Fibroblast of peridontal ligament (primary cell): ENCODE measurements around the gene VGLL3.
"Not testable (repeated sequence)": the region's sequence is repeated elsewhere in the genome, so short reads cannot be mapped to it uniquely, and the experiment has no call there.

Source experiments
- DNase-seq: peaks from one replicate; pipeline ENCODE4 v3.0.0-alpha.2; 2010; ENCODE audit errors: extremely low read depth

VGLL3 gene, protein sequence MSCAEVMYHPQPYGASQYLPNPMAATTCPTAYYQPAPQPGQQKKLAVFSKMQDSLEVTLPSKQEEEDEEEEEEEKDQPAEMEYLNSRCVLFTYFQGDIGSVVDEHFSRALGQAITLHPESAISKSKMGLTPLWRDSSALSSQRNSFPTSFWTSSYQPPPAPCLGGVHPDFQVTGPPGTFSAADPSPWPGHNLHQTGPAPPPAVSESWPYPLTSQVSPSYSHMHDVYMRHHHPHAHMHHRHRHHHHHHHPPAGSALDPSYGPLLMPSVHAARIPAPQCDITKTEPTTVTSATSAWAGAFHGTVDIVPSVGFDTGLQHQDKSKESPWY

DNA sequence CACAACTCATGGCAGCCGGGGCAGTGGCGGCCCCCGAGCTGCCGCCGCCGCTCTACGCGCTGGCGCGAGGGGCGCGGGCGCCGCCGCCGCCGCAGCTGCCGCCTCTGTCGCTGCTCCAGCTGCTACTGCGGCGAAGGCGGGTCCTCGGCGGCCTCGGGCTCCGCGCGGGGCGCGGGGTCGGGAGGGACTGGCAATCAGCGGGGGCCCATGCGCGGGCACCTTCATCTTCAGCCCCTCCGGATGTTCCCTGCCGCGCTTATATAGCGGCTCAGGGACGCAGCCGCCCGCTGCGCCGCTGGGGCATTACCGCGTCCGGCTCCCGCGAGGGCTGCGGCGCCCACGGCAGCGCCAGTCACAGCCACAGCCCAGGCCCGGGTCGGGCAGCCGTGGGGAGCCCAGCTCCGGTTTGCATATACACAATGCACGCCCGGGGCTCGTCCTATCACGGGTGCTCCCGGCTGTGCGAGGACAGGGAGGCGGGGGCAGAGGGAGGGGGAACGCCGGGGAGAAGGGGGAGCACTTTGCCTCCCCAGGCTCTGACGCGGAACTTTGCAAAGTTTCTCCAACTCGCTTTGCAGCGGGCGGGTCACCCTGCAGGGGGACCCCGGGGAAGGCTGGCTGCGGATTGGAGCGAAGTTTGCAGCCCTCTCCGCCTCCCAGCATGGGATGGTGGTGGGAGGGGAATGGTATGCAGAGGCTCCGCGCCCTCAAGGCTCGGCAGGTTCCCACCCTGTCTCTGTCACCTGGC, at the start of gene VGLL3:
TSS of gene VGLL3 (minus strand) at position 416 of the 748 bp plus-strand sequence. CDS start at position 10, 406 bp downstream.
- DNase-seq = peak; percentile 91

DNA sequence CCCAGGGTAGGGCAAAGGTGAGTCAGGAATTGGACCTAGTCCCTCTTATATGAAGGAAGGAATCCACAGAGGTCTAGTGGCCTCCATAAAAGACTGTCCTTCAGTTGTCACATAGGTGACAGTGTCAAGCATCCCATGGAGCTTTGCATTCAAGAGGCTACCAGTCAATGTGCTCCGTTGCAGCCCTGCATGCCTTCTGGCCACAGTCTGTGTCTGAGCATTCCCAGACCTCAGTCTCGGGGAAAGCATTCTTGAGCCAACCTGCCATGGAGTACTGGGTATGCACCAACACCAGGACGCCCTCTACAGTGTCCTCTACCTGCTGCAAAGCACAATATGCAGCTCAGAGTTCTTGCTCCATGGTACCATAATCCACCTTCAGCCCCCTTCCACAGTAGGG, 46.7 kb upstream of the VGLL3 start:
- no peak for DNase-seq

DNA sequence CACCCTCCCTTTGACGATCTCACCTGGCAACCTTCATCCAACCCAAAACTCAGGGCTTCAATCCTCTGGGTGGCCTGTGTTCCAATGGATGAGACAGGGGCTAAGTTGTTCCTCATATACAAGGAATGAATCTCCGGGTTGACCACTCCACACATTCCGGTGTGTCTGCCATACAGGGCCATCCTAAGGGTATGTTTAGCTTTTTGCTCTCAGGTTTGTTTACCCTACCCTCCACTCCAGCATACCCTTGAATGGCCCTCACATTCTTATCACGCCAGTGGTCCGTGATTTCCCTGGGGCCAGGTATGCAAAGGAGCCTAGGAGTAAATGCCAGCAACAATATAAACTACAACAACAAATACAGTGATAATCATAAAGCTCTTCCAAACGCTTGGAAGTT, 45.7 kb upstream of the VGLL3 start:
- no peak for DNase-seq

DNA sequence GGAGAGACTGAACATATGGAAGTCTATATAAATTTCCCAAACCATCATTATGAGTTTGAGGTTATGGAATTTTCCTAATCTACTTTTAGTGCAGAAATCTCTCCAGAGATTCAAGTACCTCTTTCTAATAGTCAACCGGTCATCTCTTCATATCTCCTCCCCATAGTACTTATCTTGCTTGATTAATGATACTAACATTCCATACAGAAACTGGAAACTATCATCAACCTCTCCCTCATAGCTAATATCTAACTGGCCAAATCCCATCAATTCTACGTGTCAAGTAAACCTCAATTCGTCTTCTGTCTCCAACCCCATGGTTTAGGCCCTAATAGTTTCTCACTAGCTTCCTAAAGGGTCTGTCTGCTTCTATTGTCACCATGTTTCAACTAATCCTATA, 44.4 kb upstream of the VGLL3 start:
- no peak for DNase-seq

DNA sequence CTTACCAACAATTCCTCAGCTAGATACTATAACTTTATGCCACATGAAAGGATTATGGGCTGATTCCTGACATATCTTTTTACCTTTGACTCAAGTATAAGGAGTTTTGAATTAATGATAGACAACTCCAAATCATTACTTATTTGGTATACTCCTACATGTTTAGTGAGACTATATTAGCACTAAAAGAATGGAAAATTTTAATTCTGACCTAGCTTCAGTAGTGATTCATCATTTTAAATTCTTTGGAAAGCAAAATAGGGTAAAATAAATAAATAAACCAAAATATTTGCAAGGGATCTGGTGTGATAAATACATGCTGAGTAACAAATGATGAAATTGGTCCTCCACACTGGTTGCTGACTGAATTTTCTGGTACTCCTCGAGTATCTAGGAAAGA, 42.3 kb upstream of the VGLL3 start:
- DNase-seq = no peak

DNA sequence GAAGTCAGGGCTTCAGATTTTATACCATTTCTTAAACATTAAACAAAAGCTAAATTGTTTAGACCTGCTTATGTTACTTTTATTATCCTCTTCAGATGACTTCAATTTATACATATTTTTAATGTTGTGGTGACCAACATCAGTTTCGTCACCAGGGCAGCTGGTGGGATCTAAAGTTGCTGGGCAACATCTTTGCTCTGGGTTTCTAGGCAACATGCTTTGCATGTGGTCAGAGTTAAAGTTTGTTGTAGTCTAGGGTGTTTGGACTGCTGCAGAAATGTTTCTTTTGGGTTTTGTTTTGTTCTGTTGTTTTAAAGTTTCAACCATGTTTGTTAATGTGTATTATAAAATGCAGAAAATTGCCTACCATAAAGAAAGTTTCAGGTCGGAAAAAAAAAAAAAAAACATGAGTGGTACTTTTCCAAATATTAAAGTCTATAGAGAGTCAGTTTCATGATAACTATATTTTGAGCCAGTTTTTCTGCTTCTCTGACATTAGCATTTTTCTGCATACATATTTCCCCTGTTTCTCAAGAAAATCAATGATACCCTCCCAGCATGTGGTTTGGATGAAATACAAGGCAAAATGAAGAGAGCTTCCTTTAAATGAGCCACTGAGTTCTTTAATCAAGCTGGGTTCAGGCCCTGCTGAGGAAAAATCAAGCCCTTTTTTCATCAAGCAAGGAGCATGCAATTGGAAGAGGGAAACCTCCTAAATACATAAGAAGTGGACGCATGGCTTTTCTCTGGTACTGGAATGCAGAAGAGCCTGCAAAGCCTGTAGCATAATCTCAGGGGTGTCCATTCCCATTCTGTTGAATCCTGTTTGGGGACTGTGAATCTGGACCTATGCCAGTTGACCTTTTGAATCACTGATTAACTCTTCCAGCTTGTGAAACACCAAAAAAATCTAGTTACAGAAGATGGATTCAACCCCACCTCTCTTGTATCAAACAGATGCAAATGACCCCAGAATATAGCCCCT, 35.0 kb upstream of the VGLL3 start:
- peak; percentile 76 for DNase-seq

DNA sequence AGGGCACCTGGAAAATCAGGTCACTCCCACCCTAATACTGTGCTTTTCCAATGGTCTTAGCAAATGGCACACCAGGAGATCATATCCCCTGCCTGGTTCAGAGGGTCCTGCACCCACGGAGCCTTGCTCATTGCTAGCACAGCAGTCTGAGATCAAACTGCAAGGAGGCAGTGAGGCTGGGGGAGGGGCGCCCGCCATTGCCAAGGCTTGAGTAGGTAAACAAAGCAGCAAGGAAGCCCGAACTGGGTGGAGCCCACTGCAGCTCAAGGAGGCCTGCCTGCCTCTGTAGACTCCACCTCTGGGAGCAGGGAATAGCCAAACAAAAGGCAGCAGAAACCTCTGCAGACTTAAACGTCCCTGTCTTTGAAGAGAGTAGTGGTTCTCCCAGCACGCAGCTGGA, 26.4 kb upstream of the VGLL3 start:
- DNase-seq = not testable (repeated sequence)

DNA sequence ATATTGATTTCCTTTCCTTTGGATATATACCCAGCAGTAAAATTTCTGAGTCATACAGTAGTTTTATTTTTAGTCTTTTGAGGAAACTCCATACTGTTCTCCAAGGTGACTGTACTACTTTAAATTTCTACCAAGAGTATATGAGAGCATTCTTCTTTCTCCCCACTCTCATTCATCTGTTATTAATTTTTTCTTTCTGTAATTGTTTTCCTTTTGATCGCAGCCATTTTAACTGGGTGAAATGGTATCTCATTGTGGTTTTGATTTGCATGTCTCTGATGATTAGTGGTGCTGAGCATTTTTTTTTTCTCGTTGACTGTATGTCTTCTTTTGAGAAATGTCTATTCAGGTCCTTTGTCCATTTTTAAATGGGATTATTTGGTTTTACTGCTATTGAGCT, 18.3 kb upstream of the VGLL3 start:
- peak; percentile 76 for DNase-seq

DNA sequence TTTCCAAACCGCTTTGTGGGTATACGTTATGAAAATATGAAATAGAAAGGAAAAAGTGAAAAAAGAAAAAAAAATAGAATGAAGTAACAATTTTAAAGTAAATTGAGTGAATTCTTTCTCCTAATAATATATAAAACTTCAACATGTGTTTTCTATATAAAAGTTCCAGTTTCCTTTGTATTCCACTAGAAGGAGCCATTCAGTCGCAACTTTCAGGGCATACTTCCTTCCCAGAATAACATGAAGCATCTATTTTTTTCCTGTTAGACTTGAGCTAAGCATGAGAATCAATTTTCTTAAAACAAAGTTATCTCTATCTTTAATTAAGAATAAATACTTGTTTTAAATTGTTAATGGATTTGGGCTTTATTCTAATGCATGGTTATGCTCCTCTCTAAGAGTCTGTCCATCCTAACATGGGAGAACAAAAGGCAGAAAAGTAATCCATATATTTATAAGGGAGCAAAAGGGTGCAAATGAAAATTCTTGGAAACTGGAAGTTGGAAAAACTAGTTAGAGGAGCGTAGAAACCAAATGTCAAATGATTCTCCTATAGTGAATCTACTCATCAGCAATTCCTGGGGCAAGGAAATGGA, 16.0 kb upstream of the VGLL3 start:
- DNase-seq = peak; percentile 83

DNA sequence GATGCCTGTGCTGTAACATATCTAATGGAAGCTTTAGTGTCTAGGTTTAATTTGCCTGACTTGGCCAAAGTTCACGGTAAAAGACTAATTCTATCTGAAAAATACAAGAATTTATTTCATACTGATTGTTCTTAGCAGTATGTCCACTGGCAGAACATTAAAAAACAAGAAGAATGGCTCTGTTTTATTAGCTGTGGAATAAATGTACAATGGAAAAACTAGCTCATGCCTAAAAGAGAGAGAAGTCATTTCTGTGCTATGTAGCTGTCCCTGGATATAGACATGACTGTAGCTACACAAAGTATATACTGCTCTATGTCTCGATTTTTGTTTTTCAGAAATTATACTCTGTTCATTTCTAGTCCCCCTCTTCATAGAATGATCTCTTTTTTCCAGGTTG, 13.9 kb upstream of the VGLL3 start:
- no peak for DNase-seq

DNA sequence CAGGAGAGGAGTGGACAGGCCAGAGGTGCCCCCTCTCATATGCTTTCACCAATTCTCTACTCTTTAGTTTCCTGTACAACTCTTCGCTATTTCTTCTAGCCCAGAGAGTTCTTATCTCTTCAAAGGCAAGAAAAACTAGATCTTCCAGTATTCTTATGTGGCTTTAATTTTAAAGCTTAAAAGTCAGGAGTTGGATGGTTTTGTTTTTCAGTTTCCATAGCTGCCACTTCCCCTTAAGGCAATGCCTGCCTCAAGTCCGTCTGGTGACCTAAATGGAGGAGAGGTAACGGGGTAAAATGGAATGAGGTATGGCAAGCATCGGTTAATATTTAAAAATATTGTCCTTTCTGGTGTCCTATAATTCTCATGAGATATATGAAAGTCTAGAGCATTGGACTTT, 11.4 kb upstream of the VGLL3 start:
- no peak for DNase-seq

DNA sequence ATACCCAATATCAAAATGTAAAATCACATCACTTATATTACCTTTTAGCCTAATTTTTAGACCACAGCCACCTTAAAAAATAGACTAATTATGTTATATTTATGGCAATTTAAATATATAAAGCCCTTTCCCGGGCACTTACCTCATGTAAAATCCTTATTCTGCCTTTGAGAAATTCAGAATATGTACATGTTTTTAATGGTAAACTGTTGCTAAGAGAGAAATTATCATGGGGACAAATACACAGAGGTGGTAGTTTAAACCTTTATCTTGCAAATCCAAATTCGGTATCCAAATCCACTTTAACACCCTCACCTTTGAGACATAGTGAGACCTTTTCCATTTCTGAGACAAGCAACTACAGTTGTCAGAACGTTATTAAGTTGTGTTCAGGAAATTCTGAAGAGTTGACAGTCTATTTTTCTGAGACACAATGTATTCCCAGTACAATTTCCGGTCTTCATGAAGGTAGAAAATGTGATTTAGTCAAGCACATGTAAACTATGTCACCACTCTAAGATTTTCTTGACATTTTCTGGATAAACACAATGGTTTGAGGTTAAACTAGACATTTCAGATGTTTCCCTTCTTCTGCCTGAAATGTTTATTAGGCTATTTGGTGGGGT, 10.6 kb upstream of the VGLL3 start:
- DNase-seq = no peak

DNA sequence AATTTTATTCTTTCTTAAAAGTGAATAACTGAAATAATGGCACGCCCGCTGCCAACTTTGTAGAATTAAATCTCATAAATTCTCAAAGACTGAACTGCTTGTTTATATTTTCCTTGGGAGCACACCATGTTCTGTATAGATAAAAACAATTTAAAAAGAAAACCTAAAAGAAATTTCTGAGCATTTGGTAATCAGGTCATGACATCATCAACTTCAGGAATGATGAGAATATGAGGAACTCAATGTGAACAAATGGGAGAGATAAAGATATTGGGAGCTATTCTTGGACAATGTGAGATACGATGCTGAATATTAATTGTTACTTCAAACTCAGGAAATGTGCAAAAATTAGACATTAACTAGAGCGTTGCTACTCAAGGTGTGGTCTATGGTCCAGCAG, 10.0 kb upstream of the VGLL3 start:
- DNase-seq = no peak

DNA sequence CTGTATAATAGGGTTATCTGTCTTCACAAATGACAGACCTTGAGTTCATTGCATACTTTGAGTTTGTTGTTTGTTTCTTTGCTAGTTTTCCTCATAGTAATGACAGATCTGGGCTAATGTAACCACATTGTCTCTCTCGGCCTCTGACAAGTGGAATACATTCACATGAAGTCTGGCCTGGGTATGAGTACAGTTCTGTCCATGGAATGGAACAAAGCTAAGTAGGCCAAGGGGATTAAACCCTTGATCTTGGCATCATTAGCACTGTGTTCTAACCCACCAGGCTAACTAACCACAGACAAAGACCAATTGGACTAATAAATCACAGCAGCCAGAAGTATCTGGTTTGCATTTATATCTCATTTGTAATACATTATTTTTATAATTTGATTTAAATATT, 7.6 kb upstream of the VGLL3 start:
- no peak for DNase-seq

DNA sequence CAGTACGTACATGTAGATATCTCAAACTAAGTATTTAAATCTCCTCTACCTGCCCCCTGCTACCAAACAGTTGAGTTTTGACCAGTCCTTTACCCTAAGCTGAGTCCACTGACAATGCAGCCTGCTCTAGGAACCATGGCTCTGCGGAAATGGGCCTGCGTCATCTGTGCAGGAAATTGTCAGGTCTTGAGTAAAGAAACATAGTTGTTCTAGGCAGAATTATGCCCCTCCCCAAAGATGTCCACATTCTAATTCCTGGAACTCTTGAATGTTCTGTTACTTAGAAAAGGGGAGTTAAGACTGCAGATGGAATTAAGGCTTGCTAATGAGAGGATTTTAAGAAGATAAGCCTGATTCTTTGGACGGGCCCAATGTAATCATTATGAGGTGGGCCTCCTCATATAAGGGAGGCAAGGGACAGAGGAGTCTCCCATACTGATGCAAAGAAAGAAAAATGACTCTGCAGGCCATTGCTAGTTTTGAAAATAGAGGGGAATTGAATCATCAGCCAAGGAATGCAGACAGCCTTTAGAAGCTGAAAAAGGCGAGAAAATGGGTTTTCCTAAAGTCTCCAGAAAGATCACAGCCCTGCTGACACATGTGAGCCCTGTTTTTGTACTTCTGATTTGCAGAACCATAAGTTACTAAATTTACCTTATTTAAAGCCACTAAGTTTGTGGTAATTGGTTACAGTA, 5.5 kb upstream of the VGLL3 start:
- DNase-seq = no peak

DNA sequence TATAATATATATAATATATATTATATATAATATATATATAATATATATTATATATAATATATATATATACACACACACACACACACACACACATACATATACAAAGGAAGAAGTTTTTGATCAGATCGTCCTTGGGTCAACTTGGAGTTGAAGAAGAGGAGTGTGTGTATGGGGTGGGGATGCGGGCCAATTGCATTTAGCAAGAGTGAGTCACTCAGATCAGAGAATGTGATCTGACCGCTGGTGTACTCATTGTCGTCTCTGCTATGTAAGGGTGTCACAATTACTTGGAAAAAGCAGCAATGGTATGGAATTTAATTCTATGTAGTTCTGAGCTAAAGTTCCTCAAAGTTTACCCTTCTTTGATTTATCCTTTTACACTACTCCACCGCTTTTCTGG, 4.6 kb upstream of the VGLL3 start:
- peak; percentile 92 for DNase-seq

DNA sequence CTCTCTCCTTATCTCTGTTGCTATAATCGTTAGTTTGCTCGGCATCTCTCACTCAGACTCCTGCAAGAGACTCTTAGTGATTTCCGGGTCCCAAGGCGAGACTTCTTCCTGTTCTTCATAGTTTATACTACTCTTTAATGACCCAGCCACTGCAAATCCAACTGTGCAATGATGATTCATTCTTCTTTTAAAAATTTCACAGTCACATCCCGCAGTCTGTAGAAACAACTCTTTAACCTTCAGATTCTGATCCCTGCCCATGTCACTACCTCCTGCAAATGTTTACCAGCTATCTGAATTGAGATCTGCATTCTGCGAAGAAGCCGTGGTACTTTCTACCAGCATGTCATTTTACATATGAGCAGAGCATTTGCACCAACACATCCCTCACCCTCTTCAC, 2.8 kb upstream of the VGLL3 start:
- peak; percentile 65 for DNase-seq

DNA sequence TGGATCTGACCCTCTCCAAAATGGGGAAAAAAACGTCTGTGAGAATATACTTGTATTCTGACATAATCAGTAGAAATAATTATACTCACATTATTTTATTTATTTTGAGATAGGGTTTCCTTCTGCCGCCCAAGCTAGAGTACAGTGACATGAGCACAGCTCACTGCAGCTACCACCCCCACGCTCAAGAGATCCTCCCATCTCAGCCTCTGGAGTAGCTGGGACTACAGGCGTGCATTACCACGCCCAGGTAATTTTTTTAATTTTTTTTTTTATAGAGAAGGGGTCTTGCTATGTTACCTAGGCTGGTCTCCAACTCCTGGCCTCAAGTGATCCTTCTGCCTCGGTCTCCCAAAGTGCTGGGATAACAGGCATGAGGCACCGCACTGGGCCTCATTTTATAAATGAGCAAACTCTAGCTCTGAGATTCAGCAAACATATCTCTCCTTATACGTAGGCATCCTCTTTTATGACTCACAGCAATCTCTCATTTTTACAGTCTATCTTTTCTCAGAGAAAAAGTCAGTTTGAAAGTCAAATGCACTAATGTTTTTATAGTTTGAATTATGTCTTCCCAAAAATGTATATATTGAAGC, 989 bp upstream of the VGLL3 start:
- peak; percentile 31 for DNase-seq

DNA sequence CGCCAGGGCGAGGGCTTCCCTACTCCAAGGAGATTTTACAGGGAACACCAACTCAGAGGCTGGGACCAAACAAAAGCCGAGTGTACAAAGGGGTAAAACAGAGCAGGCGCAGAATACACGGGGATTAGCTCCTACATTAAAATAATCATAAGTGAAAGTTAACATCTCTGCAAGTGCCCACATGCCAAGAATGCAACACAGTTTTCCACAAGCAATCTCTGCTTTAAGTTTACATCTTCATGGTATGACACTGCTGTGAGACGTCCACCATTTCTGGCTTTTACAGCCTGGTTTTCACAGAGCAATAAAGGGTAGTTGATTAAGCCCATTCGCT, 500 bp upstream of the VGLL3 start:
- DNase-seq = peak; percentile 68

DNA sequence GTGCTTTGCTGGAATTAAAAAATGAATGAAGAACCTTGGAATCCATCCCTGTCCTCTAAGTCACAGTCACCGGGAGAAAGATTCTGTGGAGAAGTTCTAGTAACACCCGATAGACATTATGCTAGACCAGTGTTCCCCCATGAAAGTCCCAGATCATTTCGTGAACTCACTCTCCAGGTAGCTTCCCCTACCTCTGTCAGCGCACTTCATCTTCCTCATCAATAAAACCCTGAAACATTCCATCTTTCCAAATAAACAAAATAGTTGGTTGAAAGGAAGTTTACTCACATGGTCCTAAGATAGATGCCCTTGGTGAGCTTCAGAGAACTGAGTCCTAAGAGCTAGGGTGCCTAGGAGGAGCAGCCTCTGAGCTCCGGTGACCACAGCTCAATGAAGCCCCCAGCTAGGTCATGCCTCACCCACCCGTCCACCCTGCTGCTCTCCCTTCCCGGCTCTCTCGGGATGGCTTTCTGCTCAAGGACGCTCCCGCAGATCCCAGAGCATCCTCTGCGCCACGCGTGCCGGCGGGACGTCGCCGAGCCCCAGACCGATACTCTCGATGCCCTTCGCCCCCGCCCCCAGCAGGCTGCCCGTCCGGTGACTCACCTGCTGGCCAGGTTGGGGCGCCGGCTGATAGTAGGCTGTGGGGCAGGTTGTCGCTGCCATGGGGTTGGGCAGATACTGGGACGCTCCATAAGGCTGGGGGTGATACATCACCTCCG, 776 bp downstream of the VGLL3 start:
- no peak for DNase-seq
